NK-92 (cell line): ENCODE results near the gene TDP1.
"Not testable (repeated sequence)": the region's sequence is repeated elsewhere in the genome, so short reads cannot be mapped to it uniquely, and the experiment has no call there.

Source experiments
- DNase-seq: peaks from one replicate; lab custom pipeline; 2025; ENCODE audit not compliant: unreplicated experiment; lab: John Stamatoyannopoulos, UW

The TDP1 gene

DNA sequence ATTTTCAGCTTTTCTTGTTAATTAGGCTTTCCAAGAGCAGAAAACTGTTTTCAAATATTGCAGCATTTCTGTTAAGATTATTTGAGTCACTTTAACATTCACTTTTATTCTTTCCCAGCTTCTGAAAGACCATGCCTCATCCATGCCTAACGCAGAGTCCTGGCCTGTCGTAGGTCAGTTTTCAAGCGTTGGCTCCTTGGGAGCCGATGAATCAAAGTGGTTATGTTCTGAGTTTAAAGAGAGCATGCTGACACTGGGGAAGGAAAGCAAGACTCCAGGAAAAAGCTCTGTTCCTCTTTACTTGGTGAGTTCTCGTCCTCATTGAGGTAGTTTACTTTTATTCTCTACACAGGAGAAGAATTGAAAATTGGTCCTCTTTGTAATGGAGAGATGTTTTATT, 33.1 kb downstream of the TDP1 start:
- DNase-seq: no peak

DNA sequence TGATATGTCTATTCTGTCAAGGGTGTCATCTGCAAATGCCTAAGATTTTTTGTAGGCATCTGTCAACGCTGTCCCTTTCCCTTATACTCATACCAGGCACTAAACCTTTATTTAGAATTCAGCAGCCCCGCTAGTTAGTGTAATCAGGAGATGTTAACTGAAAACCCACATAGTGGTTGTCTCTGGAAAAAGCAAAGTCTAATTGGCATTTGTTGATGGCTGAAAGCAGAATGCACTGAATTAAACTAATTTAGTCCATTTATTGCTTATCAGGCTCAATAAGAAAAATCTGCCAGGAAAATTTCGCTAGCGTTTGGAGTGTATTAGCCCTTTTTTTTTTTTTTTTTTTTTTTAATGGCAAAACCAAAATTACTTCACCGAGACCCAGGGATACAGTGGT, 34.5 kb downstream of the TDP1 start:
- DNase-seq: no peak

DNA sequence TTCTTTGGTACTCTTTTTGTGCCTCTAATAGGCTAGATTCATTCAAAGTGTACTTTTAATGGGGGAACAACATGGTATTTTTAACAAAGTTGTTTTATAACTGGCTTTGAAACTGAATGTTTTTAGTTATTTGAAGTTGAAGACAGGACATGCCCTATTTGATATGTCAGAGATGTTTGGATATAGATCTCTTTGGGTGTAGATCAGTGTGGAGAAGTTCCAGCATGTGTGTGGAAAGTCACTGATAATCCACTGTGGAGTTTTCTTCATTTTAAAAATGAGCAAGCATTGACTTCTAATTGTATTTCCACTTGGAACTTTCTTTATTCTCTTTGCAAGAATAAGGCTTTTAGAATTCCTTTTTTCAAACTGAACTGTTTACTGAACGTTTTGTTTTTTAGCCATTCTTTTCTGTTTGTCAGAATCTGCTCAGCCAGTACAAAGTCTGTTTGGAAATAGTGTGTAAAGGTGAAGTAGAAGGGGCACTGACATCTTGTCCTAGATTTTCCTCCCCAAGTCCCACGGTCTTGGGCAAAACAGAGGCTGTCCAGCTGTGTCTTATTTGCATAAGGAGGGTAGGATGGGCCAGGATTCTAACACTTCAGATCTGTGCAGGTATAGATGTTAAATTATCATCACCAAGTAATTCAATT, 35.0 kb downstream of the TDP1 start:
- no peak for DNase-seq

DNA sequence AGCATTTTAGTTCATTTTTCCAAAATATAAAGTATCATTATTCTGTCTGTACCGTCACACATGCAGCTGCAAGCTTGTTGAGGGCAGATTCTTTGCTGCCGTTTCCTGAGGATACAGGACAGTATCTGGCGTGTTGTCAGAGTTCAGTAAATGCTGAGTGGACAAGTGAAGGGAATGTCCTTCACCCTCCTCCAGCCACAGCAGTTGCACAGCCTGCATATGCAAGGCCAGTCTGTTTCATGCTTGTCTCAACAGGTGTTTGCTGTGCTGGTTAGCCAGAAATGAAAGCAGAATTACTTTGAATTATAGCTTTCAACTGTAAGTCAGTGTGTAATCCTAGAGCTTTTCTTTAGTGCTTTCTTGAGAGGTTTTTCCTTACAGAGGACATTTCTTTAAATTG, 36.5 kb downstream of the TDP1 start:
- no peak for DNase-seq

DNA sequence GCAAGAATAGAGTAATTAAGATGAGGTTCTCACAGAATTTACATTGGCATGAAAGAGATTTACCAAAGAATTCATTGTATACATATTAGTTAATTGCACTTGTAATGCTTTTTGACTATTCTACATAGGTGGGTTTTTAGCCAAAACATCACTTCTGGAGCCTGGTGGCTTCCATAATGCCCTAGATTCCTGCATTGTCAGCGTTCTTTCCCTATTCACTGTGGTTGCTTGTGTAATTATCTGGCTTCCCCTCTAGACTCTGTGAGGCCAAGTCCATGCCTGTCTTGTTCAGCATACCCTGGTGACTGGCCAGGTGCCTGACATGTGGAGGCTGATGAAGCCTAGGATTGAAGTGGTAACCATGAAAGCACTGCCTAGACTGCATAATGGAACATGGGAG, 41.2 kb downstream of the TDP1 start:
- DNase-seq: no peak

DNA sequence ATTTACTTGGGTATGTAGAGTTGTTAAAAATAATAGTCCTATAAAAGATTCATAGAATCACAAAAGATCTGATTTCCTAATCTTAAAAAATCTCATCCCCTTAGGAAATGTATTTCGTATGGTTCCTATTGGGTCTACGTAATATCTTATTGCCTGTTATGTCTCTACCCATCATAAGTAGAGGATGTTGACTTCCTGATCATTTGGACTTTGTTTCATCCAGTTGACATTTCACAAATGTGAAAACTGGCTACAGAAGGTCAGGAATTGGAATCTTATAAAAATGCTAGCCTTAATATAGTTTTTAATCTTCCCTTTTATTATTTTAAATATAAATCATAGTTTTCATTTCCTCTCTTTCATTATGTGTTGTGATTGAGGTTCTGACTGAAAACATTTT, 45.2 kb downstream of the TDP1 start:
- no peak for DNase-seq

DNA sequence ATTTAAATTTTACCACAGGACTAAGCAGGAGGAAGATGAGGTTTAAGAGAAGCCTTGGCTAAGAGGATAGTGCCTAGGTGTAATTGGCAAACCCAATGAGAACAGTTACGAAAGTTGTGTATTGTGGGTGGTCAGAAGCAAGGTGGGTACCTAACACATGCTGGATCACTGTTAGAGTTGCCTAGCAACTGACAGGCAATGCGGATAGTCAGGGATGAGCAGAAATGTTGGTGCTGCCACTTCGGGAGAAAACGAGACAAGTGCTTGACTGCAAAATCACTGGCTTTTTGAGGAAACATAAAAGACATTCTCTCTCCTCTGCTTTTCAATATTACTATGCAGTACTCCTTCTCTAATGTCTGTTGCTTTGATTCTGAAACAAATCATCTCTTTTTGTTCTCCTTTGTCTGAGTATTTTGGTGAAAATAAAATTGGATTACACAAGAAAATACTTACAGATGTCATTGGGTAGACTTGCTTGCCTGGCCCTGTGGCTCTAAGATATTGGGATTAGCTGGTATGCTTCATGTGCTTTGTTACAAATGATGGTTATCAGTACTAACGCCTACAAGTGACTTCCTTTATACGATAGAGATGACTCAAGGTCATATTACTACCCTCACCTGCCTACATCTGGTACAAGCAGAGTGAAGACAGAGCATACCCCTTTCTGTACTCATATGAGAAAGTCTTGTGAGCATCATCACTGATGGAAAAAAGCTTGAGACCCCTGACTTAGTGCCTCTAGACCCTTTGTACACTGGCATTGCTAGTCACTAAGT, 48.0 kb downstream of the TDP1 start:
- no peak for DNase-seq

DNA sequence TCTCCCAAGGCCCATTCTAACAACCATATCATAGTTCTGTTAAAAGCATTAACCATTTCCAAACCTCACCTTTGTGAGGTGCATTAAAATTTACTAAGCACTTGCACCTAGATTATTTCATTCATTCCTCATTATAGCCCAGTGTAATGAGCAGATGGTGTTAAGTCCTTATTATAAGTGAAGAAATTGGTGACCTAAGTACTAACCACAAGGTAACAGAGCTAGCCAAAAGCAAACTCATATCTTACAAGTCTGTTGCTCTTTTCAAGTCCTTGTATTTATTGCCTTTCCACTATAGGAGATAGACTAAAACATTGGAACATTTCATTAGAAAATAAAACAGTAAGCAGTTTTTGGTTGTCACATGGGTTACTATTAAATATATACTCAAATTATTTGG, 49.7 kb downstream of the TDP1 start:
- DNase-seq: no peak

DNA sequence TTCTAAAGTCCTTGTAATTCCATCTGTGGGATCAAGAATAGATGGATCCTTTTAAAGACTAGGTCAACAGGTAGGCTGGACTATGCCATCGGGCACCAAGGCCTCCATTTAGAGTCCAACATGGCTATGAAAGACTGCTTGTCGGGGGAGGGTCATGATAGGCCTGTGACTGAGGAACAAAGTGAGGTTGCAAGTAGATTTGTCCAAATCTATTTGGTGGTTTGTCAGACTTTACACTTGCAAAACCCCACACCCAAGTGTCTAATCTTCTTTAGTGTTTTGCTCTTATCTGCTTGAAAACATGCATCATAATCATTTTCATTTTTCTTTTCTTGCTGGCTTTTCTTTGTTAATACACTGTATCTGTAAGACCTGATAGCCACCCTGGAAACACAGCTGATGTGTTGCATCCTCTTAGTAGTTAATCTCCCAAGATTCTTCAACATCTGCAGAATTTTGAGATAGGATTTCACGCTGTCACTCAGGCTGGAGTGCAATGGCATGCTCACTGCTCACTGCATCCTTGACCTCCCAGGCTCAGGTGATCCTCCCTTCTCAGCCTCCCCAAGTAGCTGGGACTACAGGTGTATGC, 50.3 kb downstream of the TDP1 start:
- no peak for DNase-seq

DNA sequence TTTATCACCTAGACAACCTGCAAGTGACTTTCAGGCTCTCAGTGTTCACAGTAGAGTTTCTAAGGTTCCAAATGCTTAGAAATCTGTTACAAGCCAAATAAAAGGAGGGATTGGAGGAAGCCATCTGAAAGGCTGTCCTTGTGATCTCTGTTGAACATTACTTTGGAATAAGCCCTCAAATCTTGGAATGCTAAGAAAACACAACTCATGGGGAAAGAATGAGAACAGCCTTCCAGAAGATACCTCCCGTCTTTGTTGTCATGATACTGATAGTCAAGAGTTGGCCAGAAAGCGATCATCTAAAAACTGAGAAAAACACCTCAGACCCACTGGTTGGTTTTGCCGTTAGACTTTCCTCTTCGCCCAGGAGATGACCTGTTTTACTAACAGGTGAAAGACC, 61.6 kb downstream of the TDP1 start:
- DNase-seq: no peak

DNA sequence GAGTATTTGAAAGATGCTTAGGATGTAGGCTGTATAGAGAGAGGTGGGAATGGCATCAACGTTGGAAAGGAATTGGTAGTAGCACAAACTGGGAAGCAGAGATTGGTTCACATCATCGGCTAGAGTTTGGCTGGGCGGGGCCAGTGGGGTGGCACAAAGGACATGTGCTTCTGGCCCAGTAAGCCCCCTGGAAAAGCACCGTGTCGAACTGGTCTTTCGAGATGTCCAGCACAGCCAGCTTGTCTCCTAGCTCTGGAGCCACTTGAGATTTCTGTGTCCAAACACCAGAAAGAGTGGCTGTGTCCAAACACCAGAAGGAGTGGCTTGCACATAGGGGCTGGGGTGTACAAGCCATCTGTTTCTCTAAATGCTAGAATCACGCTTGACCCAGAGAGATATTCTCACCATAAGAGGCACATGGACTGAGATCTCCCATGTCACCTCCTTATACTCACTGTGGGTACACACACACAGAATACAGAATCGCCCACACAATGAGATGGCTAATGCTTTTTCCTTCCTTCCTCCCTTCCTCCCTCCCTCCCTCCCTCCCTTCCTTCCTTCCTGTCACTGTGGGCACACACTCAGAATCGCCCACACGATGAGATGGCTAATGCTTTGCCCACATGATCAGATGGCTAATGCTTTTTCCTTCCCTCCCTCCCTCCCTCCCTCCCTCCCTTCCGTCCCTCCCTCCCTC, 64.2 kb downstream of the TDP1 start:
- DNase-seq: no peak

DNA sequence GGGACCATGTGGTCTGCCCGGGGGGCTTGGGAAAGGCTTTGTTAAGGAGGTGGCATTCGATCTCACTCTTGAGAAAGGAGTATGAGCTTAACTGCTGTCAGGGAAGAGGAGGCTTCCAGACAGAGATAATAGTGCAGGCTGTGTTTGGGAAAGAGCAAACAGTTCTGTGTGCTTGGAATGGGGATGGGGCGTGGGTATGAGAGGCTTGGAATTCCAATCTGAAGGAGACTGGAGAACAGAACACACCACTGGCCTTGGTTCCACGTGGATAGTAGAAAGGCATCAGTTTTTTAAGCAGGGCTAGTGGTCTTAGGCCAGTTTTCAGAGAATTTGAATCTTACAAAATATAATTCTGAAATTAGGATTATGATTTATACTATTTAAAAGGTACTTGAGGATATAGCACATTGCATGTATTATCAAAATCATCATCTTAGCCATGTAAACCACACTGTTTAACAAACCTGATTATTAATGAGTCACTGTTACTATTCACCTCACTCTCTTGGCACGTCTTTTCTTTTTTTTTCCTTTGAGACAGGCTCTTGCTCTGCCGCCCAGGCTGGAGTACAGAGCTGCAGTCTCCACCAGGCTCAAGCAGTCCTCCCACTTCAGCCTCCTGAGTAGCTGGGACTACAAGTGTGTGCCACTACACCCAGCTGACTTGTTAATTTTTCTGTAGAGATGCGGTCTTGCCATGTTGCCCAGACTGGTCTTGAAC, 67.6 kb downstream of the TDP1 start:
- no peak for DNase-seq

DNA sequence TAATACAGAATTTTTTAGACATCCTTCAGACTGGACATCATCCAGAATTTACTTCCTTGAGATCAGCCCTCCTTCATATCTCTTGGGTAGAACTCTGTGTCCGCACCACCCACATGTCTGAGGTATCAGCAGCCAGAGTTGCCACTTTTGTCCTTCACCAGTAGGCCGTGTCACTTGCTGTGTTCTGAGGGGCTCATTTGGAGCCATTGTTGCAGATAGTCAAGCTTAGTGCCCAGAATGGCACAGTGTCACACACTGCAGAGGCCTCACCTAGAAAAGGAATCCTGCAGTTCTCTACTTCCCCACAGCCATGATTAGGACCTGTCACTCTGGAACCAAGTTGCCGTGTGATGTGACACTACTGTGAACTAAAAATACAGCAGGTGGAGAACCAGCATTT, 69.2 kb downstream of the TDP1 start:
- no peak for DNase-seq

DNA sequence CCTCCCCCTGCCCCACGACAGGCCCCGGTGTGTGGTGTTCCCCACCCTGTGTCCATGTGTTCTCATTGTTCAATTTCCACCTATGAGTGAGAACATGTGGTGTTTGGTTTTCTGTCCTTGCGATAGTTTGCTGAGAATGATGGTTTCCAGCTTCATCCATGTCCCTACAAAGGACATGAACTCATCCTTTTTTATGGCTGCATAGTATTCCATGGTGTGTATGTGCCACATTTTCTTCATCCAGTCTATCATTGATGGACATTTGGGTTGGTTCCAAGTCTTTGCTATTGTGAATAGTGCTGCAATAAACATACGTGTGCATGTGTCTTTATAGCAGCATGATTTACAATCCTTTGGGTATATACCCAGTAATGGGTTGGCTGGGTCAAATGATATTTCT, 70.9 kb downstream of the TDP1 start:
- DNase-seq: not testable (repeated sequence)

DNA sequence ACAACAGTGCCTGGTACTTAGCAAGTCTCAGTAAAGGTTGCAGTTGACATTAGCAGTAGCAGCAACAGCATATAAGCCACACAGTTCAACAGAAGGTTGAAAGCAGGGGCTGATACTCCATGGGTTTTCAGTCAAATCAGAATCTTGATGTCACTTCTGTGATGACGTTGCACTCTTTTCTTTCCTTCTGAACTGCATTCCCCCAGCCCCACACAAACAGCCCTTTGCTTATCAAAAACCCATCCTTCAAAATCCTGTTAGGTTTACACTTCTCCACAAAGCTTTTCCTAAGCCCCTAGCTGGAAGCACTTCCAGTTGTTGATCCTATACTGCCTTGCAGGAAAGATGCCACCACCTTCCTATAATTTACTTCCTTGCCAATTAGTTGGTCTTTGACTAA, 72.1 kb downstream of the TDP1 start:
- no peak for DNase-seq

DNA sequence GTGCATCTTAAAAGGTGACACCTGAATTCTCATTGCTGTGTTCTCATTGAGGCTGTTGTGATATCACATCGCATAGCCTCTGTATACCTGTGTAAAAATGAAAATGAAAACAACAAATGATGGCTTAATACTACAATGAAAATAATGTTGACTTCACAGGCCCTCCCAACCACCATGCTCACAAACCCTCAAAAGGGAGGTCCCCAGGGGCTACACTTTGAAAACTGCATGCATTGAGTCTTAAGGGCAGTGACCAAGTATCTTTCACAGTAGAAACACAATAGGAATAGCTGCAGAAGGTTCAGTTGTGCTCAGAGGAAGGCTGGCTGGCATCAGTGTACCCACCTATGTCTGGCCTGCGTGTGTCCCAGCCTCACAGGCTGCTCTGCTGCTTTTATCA, 78.4 kb downstream of the TDP1 start:
- DNase-seq: no peak

DNA sequence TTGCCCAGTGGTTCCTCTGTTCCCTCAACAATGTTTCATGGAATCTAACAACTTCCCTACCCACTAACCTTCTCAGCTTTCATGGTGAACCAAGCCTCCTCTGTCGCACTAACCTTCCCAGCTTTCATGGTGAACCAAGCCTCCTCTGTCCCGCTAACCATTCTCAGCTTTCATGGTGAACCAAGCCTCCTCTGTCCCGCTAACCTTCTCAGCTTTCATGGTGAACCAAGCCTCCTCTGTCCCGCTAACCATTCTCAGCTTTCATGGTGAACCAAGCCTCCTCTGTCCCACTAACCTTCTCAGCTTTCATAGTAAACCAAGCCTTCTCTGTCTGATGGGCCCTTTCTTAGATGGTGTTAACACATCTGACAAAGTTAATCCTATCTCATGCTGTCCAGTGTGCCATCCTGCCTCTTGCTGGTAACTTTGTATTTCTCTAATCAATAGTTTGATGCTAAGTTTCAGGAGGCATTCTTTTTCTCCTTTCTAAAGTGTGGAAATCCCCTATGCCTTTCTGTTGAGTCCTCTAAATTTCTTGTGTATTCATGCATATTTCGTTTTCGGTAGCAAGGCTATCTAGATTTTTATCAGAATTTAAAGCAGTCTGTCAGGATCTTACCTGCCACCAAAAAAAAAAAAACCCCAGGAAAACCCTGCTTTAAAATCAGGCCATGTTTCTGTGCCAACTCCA, 79.3 kb downstream of the TDP1 start:
- DNase-seq: no peak

DNA sequence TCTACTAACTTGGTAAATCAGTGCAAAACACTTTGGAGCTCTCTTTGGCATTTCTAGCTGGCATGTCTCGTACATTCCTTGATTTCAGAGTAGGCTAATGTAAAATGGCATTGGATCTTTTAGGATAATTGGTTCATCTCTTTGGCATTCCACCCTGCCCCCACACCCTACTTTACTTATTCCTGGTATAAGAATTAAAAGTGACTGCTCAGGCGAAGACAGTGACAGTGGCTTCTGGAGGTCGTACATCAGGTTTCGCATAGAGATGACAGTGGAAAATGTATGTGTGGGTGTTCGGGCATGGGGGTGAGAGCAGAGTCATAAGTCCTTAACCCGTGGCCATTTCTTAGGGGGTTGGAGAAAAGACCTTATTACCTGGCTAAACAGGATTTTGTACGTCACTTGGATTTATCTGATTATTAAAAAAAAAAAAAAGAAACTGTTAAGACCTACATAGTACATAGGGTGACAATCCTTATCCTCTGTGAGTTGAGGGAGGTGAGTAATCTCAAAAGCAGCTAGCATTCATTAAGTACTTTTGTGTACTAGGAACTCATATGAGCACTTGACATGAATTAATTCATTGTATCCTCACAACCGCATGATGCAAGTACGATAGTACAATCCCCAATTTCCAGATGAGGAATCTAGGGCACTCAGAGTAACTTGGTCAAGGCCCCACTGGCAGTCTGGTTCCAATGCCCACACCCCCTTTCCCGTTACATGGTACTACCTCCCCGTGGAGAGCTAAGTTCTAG, 83.7 kb downstream of the TDP1 start:
- no peak for DNase-seq

DNA sequence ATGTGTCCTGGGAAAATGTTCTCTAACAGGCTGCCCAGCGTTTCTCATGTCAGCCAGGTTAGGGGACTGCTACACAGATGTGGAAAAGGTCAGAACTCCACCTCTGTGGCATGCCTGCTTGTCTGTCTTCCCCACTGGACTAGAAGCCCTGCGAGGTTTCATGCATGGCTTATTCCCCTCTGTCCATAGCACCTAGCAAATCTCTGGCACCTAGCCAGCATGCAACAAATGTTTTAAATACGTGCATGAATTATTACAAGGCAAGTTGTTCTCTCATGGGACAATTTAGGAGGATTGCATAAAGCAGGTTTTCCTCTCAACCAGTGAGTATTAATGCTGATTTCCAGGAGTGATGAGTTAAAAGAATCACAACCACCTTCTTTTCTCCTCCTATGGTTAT, 84.7 kb downstream of the TDP1 start:
- no peak for DNase-seq
